Measurements from ENCODE around the gene SIDT2.

- TF ChIP-seq SUZ12 (IDR thresholded peaks at IDR 0.05; ENCODE audit: extremely low read depth, insufficient read depth, insufficient read length) (no peak), YY1 (IDR thresholded peaks at IDR 0.05; ENCODE audit: insufficient read depth, insufficient read length) (no peak), ZNF274 (IDR thresholded peaks at IDR 0.05; ENCODE audit: low read depth, low read length) (no peak)
Observed at GRCh38 chr11:117194267-117194666, 15.7 kb downstream of the SIDT2 start.

Data from NT2/D1 (cell line).